Measurements from ENCODE around the gene CCDC82.

DNA sequence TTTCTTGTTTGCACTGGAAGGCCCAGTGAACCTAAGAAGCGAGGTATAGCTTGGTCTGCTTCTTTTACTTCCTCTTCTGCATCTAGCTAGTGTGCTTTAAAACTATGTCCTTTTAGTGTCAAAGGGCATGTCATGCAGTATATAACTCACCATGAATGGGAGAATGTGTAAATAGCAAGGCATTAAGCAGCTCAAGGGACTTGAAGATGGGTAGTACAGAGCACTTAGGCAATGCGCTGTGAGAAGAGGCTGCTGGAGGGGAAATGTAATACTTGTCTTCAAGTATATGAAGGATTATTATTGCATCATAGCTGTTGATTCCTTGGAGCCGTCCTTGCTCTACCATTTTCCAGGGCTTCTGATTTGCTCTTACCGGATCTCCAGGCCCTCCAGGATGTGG is 54.3 kb downstream of the CCDC82 start:
- TF ChIP-seq SUZ12 (IDR thresholded peaks at IDR 0.05; ENCODE audit: extremely low read depth, insufficient read depth, insufficient read length) (no peak), ZNF274 (IDR thresholded peaks at IDR 0.05; ENCODE audit: low read depth, low read length) (no peak), YY1 (IDR thresholded peaks at IDR 0.05; ENCODE audit: insufficient read depth, insufficient read length) (no peak)

Measured in NT2/D1 (cell line).